Measurements from ENCODE around the gene MYL6B. TPM values are rescaled to one million over a fixed set of nuclear protein-coding genes. Genes with fewer than 3 reads are reported as not detected.

Gene MYL6B
- total RNA-seq, 2 experiments from 2014 or later: 56.6 to 77.6 TPM

DNA sequence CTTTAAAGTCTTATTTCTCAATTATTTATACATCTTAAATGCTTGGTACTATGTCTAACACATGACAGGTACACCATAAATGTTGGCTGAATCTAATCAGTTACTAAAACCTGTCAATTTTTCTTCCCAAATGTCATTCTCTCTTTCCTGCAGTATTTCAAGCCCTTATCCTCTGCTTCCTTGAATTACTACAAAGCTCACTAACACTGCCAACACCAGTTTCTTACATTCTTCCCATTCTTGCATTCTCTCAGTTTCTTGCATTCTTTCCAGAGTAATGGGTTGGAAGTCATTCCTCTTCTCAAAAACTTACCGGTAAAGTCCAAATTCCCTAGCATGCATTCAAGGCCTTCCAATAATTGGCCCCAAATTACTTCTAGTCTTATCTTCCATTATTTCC is 46.4 kb downstream of the MYL6B start:
- Histone ChIP-seq H4K20me1 (ENCODE audit: insufficient read depth, low read length) (no peaks in the 10 kb centered on the region), H3K9me2 (ENCODE audit: insufficient read depth, low read length) (no peaks in the 10 kb centered on the region), H3K4me3 (ENCODE audit: low read depth, low read length, poor library complexity, severe bottlenecking) (no peak overlapping the region), H3K4me2 (ENCODE audit: low read length) (no peak overlapping the region), H3K79me2 (ENCODE audit: insufficient read depth, low read depth, low read length) (no peaks in the 10 kb centered on the region), H2AFZ (ENCODE audit: low read length) (no peak overlapping the region), H3K36me3 (ENCODE audit: insufficient read depth, low read length) (no peaks in the 10 kb centered on the region), H3K27ac (ENCODE audit: low read depth, low read length, poor library complexity, severe bottlenecking) (no peak overlapping the region), H3K4me1 (ENCODE audit: insufficient read depth, low read length, poor library complexity, severe bottlenecking) (no peaks in the 10 kb centered on the region), H3K9me3 (ENCODE audit: low read length) (no peaks in the 10 kb centered on the region)
- intact Hi-C loops (cut with micrococcal nuclease; ENCODE audit: unreplicated experiment): no loop called here
- no peak for DNase-seq (ENCODE audit: low spot score)
- no TSS peak for BruUV-seq (replicated peaks)
- no peak for TF ChIP-seq EZH2phosphoT487 (IDR thresholded peaks at IDR 0.05; ENCODE audit: borderline replicate concordance, low read depth, low read length)
- TF ChIP-seq, protein P1, sequence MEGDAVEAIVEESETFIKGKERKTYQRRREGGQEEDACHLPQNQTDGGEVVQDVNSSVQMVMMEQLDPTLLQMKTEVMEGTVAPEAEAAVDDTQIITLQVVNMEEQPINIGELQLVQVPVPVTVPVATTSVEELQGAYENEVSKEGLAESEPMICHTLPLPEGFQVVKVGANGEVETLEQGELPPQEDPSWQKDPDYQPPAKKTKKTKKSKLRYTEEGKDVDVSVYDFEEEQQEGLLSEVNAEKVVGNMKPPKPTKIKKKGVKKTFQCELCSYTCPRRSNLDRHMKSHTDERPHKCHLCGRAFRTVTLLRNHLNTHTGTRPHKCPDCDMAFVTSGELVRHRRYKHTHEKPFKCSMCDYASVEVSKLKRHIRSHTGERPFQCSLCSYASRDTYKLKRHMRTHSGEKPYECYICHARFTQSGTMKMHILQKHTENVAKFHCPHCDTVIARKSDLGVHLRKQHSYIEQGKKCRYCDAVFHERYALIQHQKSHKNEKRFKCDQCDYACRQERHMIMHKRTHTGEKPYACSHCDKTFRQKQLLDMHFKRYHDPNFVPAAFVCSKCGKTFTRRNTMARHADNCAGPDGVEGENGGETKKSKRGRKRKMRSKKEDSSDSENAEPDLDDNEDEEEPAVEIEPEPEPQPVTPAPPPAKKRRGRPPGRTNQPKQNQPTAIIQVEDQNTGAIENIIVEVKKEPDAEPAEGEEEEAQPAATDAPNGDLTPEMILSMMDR (conservative IDR thresholded peaks at IDR 0.05; ENCODE audit: low read length): no peak
- ChIA-PET CTCF (ENCODE audit: unreplicated experiment) (interaction anchor here (0.5 to 0.6 kb wide), 2 partner anchors 76 to 438 kb away, joined by 3 read pairs; no protein-coding TSS in a partner anchor), POLR2A (interaction anchor here (0.7 to 2.6 kb wide), 2 partner anchors 22 to 162 kb away, joined by 3 to 10 read pairs; partner anchors contain the start of gene RNF41)

DNA sequence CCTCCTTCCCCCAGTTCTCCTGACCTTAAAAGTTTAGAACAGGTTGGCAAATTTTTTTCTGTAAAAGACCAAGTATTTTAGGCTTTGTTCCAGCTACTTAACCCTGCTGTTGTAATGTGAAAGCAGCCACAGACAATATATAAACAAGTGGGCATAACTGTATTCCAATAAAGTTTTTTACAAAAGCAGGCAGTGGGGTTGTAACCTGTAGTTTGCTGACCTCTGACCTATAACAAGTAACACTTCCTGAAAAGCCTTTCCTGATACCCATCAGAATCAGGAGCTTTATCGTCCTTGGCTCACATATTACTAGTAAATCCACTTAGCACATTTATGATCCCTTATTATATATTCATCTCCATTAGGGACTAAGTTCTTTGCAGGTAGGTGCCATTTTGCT is 50.0 kb downstream of the MYL6B start:
- no peak overlapping the region for H2AFZ ChIP-seq (ENCODE audit: low read length)
- no peaks in the 10 kb centered on the region for H3K9me2 ChIP-seq (ENCODE audit: insufficient read depth, low read length)
- ChIA-PET CTCF (ENCODE audit: unreplicated experiment) (no interaction called here), POLR2A (interaction anchor here (0.6 to 2.2 kb wide), 3 partner anchors 18 to 243 kb away, joined by 4 to 12 read pairs (median 6); partner anchors contain the start of gene RNF41)
- DNase-seq (ENCODE audit: low spot score): no peak
- H3K9me3 ChIP-seq (ENCODE audit: low read length): no peaks in the 10 kb centered on the region
- no peaks in the 10 kb centered on the region for H3K79me2 ChIP-seq (ENCODE audit: insufficient read depth, low read depth, low read length)
- no TSS peak for BruUV-seq (replicated peaks)
- no peaks in the 10 kb centered on the region for H4K20me1 ChIP-seq (ENCODE audit: insufficient read depth, low read length)
- H3K4me3 ChIP-seq (ENCODE audit: low read depth, low read length, poor library complexity, severe bottlenecking): no peak overlapping the region
- no peak overlapping the region for H3K27ac ChIP-seq (ENCODE audit: low read depth, low read length, poor library complexity, severe bottlenecking)
- intact Hi-C loops (cut with micrococcal nuclease; ENCODE audit: unreplicated experiment): no loop called here
- H3K4me1 ChIP-seq (ENCODE audit: insufficient read depth, low read length, poor library complexity, severe bottlenecking): peaks cover 28% of the 10 kb centered on the region
- TF ChIP-seq, protein P1 (conservative IDR thresholded peaks at IDR 0.05; ENCODE audit: low read length): no peak
- no peak for TF ChIP-seq EZH2phosphoT487 (IDR thresholded peaks at IDR 0.05; ENCODE audit: borderline replicate concordance, low read depth, low read length)
- H3K4me2 ChIP-seq (ENCODE audit: low read length): no peak overlapping the region
- H3K36me3 ChIP-seq (ENCODE audit: insufficient read depth, low read length): peaks cover 33% of the 10 kb centered on the region

DNA sequence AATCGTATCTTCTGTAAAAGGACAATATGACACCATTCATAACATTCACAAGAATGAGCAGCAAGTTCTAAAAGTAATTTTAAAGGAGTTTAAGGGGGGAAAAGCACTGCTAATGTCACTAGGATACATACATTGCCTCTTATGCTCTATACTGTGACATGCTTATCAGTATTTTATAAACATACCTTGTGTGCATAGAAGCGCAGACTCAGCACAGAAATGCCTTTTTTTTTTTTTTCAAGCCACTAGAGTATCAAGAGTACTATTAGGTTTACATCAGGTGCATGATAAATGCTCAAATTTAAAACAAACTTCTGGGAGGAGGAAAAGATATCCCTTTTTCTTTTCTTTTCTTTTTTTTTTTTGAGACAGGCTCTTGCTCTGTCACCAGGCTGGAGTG is 50.5 kb downstream of the MYL6B start:
- CTCF ChIA-PET (ENCODE audit: unreplicated experiment): no interaction called here
- DNase-seq (ENCODE audit: low spot score): no peak
- TF ChIP-seq, protein P1 (conservative IDR thresholded peaks at IDR 0.05; ENCODE audit: low read length): no peak
- TF ChIP-seq EZH2phosphoT487 (IDR thresholded peaks at IDR 0.05; ENCODE audit: borderline replicate concordance, low read depth, low read length): no peak
- no peaks in the 10 kb centered on the region for H3K9me3 ChIP-seq (ENCODE audit: low read length)
- no peak overlapping the region for H2AFZ ChIP-seq (ENCODE audit: low read length)
- no peak overlapping the region for H3K27ac ChIP-seq (ENCODE audit: low read depth, low read length, poor library complexity, severe bottlenecking)
- POLR2A ChIA-PET: interaction anchor here (2.2 kb wide), 1 partner anchor 19 kb away, joined by 12 read pairs; the partner anchor contains the start of gene RNF41
- peaks cover 37% of the 10 kb centered on the region for H3K36me3 ChIP-seq (ENCODE audit: insufficient read depth, low read length)
- no TSS peak for BruUV-seq (replicated peaks)
- no peak overlapping the region for H3K4me3 ChIP-seq (ENCODE audit: low read depth, low read length, poor library complexity, severe bottlenecking)
- intact Hi-C loops (cut with micrococcal nuclease; ENCODE audit: unreplicated experiment): no loop called here
- no peaks in the 10 kb centered on the region for H3K79me2 ChIP-seq (ENCODE audit: insufficient read depth, low read depth, low read length)
- no peak overlapping the region for H3K4me2 ChIP-seq (ENCODE audit: low read length)
- no peaks in the 10 kb centered on the region for H4K20me1 ChIP-seq (ENCODE audit: insufficient read depth, low read length)
- H3K4me1 ChIP-seq (ENCODE audit: insufficient read depth, low read length, poor library complexity, severe bottlenecking): peaks cover 32% of the 10 kb centered on the region
- no peaks in the 10 kb centered on the region for H3K9me2 ChIP-seq (ENCODE audit: insufficient read depth, low read length)
